GM18873 (cell line): ENCODE data around the gene MROH2A.

Source experiments
- ATAC-seq: cut with Tn5 transposase; IDR thresholded peaks from one replicate; pipeline ENCODE4 v1.9.1; 2021; ENCODE audit warnings: mild to moderate bottlenecking, moderate library complexity, moderate number of reproducible peaks; ENCODE audit not compliant: unreplicated experiment, low FRiP score

The MROH2A gene

DNA sequence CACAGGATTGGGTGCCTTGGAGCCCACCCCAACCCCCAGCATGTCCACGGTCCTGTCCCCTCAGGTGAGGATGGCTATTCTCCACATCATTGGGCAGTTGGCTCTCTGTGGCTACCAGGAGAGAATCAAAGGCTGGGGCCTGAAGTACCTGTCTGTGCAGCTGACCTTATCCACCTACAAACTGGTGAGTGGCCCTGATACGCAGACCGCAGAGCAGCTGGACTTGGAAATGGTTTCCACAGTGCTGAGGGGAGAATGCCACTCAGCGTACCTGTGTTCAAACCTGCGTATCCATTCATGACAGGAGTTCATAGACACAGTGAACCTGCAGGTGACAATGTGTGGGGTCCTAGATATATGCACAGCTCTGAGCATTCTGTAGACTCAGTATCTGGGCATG, 21.6 kb downstream of the MROH2A start:
- no peak for ATAC-seq

DNA sequence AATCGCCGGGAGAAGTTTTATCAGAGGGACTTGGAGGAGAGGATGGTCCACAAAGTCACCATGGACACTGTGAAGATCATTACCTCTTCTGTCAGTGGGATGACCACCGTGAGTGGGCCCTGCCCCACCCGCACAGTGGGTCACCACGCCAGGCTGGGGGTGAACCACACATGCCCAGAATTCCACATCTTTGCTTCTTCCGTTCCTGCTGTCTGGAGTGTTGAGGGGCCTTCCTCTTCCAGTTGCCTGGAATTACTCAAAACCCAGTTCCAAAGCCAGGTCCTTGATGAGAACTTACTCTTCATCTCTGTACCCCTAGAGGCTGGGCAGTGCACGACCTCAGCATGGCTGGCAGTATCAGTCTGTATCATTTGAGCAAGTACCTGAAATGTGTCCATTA, 22.1 kb downstream of the MROH2A start:
- no peak for ATAC-seq

DNA sequence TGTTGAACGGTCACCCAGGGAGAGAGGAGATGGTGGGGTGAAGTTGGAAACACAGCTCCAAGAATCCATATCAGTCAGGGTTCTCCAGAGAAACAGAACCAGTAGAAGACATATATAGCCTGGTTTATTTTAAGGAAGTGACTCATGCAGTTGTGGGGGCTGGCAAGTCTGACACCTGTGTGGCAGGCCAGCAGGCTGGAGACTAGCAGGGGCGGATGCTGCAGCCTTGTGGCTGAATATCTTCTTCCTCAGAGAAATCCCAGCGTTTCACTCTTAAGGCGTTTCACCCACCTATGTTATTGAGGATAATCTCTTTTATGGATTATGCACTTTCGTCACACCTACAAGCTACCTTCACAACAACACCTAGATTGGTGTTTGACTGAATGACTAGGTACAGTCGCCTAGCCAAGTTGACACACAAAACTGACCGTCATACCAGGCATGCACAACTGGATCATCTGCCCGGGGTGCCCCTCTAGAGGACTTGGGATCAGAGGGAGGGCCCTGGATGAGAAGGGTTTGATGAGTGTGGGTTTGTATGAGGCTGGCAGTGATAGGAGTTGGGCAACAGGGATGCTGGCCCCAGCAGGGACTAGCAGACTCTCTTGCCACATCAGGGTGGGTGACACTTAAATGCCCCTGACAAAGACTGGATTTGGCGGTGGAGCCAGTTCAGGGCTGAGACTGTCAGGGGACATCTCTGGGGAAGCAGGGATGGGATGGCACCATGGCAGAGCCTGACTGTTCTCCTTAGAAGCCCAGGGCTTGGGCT, 23.4 kb downstream of the MROH2A start:
- no peak for ATAC-seq

DNA sequence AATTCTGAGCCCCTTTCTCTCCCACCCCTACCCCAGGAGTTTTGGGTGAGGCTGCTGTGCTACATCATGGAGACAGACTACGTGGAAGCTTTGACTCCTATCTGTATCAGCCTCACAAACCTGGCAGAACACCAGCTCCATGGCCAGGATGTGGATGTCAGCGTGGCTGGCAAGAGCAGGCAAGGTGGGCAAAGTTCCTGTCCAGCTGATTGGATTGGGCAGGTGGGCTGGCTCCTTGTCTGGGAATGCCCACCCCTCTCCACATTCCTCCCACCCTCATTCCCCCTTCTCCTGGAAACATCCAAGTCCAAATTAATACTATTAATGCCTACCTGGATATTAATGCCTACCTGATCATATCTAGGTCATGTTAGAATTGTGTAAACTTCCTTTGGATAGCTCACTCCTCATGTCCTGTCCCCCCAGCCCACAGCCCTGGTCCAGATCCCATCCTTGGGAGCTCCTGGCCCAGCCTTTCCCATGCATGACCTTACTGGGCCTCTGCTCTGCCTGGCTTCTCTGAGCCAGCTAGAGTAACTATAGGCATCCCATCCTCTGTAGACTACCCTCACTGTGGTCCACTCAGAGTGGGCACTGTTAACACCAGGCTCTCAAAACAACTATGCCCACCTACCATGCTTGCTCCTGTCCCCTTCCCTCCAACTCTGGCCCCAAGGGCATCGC, 24.1 kb downstream of the MROH2A start:
- ATAC-seq: no peak

DNA sequence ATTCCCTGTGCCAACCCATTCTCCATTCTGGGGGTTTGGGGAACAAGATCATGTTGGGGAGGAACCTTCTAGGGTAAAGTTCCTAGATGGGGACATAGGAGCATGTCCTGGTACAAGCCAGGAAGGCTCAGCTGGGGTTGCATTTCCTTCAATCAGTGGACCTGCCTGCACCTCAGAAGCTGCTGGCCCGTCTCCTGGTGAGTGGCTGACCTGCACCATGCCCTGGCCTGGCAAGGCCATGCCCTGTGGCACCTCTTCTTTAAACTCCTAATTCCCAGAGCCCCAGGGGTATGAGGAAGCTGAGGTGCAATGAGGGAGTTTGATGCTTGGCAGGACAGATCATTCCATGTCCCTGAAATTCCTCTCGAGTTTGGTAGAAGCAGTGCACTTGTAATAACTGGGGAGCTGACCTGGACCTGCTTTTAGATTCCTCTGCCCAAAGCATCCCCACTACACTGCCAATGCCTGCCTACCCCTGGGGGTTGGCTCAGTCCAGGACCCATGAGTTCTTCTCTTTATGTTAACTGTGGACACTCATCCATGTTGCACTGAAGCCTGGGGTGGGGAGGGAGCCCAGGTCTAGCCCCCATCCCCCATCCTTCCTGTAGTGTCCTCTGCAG, 25.3 kb downstream of the MROH2A start:
- ATAC-seq: no peak

DNA sequence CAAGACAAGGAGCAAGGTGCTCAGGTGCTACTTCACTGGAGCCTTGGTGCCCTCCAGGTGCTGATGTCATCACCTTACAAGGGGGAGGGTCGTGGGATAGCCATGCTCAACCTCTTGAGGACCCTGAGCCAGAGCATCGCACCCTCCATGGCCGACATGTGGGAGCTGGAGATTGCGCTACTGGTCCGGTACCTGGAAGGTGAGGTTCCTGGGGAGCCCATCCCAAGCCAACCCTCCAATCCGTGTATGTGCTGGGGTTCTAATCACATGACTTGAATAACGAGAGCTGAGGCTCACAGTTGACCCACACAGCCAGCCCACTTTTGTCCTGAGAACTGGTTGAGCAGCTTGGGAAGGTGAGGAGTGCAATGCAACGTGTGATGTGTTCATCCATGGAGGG, 25.9 kb downstream of the MROH2A start:
- no peak for ATAC-seq

DNA sequence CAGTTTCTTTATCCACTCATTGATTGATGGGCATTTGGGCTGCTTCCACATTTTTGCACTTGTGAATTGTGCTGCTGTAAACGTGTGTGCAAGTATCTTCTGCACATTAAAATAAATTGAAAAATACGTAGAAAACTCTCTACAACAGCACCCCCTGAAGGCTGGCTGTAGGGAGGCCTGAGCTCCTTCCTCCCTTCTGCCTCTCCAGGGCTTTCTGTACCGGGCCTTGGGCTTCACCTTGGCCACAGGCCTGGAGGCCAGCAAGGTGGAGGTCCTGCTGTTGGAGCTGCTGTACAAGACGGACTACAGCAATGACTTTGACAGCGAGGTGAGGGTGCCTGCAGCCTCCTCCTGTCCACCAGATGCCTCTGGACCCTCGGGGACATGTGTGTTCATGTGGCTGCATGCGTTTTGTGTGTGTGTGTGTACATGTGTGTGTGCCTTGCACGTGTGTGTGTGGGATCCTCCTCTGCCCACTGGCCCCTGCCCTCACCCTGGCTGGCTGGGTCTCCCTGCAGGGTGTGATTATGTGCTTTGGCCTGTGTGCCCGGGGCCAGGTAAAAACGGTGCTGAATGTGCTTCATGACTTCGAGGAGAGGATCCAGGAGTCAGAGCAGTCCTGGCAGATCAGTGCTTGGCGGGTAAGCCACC, 29.2 kb downstream of the MROH2A start:
- ATAC-seq: no peak

DNA sequence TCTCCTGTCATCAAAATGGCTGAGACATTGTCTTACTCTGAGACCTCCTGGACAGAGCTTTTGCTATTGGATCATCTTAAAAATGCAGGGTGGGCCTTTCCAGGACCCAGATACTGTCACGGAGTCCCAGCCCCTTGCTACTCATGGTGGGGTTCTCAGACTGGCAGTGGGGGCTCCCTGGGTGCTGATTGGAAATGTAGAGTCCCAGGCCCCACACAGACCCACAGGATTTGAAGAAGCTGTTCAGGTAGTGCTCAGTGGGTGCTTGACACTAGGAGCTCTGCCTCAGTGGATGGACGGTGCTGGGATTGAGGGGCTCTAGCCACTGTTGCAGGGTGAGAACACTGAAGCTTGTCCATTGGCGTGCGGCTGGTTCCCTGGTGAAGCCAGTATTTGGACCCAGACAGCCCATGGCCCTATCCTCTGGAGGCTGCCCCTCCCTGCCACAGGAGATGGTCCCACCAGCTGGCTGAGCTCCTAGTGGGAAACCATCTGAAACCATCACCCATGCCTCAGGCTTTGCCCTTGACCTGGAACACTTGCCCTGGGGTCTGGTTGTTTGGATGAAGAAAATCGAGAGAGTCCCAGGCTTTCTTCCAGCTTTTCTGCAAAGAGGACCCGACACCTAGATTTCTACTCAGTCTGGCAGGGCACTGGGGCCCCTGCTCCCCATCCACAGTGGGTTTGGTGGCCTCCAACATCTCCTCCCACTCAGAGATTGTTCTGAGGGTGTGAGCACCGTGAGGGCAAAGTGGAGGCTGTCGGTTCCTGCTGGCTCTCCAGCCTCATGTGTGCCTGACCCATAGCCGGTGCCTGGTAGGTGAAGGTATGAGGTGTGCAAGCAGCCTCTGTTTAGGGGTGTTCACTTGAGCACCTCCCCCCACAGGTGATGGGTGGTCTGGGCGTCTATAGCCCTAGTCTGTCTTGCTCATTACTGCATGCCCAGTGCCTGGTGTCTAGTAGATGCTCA, 30.1 kb downstream of the MROH2A start:
- no peak for ATAC-seq

DNA sequence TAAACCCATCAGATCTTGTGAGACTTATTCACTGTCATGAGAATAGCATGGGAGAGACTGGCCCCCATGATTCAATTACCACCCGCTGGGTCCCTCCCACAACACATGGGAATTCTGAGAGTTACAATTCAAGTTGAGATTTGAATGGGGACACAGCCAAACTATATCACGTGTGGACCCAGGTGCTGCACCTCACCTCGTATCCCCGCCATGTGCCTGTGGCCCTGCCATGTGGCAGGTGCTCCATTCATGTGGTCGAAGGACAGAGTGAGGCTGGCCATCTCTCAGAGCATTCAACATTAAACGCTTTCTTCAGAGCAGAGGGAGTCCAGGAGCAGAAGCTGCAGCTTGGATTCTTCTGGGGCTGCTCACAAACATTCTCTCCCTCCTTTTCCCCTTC, 32.3 kb downstream of the MROH2A start:
- ATAC-seq: no peak

DNA sequence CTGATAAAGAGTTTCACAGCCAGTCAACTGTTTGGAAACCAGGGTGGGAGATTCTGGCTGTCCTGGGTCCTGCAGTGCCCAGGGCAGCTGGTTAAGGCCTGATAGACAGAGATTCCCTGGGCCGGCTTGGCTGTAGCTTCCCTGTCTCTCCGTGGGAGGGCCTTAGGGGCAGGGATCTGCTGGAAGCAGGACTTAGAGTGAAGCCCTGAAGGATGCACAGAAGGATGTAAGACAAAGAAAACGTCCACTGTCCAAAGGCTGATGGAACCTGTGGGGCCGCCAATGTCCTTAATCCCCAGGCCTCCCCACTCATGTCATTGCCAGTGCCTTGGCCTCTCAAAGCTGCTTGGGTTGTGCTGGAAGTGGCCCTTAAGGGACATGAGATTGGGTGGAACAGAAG, 33.0 kb downstream of the MROH2A start:
- no peak for ATAC-seq

DNA sequence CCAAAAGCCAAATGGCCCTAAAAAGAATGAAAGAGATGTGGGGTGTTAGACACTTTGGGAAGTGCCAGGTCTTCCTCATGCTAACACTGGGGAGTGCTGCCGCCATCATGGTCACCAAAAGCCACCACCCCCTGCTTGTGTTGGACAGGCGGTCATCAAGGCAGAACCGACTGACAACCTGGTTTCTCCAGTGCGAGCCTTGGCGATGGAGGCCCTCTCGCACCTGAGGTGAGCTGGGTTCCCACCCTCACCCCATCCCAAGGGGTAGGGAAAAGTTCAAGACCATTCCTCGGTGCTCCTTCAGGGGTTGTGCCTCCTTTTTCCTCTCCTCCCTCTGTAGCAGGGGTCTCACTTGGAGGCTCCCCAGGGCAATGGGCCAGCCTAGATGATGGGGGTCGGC, 33.6 kb downstream of the MROH2A start:
- ATAC-seq: no peak

DNA sequence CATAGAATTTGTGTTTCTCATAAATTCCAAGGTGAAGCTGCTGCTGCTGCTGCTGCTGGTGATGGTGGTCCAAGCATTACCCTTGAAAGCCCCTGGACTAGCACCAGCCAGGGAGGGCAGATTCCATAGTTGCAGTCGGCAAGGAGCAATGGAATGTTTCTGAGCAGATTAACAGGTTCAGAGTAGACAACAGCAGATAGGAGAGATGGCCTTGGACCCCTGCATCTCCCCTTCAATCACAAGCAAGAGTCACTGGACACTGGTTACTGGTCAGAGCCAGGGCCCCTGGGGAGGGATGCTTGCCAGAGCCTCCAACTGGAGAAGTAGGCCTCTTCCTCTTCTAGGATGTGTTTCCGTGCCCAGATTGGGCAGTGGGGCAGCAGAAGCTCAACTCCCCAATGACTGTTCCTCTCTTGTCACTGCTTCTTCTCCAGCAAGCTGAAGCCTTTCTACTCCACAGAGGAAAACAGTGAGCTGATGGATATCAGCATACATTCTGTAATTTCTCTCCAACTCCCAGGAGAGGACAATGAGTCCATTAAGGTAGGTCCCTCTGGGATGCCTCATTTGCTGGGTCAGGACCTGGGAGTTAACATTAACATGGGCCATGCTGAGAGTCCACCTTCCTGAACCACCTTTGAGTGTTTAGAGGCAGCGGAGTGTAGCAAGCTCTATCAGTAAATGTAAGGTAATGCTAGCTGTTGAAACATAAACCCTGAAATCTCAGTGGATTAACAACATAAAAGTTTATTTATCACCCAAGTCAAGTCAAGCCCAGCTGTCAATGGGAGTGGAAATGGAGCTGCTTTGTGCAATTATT, 35.3 kb downstream of the MROH2A start:
- no peak for ATAC-seq

DNA sequence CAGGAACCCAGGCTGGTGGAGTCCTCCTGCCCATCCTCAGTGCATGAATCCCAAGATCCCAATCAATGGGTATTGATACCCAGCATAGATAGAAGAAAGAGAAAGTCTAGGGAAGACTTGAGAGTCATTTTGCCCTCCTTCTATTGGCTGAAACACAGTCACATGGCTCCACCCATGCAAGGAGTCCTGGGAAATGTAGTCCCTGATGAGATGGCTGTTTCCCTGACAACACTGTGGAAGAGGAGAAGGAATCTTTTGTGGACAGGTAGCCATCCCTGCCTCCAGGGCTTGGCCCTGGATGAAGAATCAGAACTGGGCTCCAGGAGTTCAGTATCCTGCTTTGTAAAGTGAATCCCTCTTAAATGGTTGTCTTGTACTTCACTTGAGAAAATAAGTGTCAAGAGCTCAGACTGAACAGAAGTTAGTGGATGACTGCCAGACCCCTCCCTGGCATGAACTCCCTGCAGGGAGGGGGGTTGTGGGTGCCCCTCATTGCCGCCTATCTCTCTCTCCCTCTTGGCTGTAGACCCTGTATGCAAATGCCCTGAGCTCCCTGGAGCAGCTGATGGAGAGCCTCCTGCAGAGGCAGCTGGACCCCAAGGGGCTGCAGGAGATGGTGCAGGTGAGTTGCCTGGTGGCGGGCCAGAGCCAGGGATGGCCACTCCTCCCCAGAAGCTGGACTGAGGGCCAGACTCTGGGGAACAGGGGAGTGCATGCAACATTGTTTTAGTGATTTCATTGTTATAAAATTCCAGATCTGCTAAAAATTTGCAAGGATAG, 36.1 kb downstream of the MROH2A start:
- ATAC-seq: no peak

DNA sequence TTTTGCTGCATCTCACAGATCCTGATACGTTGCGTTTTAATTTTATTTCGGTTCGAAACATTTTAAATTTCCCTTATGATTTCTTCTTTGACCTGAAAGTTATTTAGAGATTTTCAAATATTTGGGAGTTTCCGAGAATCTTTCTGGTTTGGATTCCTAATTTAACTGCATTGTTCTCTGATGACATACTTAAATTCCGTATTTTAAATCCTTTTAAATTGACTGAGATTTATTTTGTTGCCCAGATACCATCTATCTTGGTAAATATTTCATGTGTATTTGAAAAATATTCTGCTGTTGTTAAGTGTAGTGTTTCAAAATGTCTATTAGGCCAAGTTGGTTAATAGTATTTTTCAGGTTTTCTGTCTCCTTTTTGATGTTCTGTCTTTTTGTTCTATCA, 37.7 kb downstream of the MROH2A start:
- ATAC-seq: no peak

DNA sequence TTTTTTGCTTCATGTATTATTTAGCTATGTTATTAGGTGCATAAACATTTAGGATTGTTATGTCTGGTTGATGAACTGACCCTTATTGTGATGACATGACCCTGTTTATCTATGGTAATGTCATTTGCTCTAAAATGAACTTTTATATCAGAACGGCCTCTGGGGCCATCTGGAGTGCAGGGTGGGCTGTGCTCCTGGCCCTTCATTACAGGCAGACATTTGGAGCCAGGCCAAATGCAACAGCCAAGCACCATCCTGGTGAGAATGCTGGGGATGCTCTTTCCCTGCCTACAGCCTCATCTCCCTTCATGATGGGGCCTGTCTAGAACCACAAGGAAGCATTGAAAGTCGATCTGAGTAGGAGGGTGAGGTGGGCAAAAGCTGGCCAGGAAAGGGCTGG, 38.2 kb downstream of the MROH2A start:
- ATAC-seq: no peak

DNA sequence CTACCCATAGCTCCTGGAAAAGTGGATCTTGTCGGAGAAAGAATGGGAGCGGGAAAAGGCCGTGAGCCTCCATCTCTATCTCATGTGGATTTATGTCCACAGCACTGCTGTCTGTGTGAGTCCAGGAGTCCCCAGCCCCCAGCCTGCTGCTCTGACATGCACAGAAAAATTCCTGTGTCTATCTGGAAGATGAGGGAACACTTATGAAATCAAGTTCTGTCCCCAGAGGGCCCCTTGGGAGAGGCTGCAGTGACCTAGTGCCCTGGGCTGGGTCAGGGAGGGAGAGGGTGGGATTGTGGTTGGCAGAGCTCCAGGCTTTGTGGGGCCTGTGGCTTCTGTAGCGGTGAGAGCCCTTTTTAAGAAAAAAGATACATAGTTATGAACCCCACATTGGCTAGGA, 38.6 kb downstream of the MROH2A start:
- no peak for ATAC-seq

DNA sequence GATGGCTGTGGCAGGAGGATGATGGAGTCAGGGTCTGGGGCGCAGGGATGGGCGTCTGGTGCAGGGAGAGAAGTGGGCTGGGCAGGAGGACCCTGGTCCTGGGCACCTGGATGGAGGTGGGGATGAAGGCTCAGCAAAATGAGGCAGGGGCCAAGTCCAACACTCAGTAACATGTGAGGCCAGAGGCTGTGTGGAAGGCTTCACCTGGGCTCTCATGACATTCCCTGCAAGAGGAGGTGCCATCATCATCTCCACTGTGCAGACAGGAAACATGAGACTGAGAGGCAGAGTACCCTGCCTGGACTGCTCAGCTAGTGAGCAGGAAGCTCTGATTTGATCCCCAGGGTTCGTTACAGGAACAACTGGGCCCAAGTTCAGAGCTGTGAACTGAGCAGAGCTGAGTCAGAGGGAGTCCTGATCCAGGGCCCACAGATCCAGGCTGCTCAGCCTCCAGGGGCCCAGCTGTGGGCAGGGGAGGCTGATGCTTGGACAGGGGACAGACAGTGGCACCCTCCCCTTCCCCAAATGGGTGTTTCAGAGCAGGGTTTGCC, 39.3 kb downstream of the MROH2A start:
- no peak for ATAC-seq

DNA sequence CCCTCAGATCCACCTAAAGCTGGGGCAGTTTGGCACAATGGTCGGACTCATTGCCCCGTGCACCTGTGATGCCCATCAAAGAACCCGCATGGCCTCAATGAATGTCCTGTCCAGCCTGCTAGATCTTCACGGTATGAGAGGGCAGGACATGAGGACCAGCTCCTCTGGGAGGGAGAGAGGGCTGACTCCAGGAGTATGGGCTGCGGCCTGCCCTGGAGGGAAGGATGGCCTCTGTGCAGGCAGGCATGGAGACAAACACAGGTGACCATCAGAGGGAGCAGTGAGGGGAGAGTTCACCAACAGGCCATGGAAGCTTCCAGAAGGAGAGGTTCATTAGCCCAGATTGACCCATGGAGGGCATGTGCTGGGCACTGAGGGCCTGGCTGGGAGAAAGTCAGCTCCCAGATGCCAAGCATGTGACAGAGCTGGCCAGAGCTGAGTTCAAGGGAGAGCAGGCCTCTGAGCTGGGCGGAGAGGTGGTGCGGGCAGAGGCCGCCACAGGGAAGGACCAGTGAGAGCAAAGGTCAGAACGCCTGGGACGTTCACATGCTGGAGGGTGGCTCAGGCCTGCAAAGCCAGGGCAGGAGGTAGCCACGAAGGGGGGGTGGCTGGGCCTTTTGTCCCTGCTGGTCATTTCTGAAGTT, 40.0 kb downstream of the MROH2A start:
- no peak for ATAC-seq
